IPS-11a (cell line): ENCODE measurements around the gene ZSCAN5A.
A peak's percentile ranks its signal among the peaks of the same experiment; 100 is the strongest.
"Not testable (repeated sequence)": the region's sequence is repeated elsewhere in the genome, so short reads cannot be mapped to it uniquely, and the experiment has no call there.

Experiments used
- H3K4me3 ChIP-seq: one replicate; pipeline ENCODE4 v1.5.1; 2013; ENCODE audit warnings: low read depth, low read length, control low read depth

ZSCAN5A gene

DNA sequence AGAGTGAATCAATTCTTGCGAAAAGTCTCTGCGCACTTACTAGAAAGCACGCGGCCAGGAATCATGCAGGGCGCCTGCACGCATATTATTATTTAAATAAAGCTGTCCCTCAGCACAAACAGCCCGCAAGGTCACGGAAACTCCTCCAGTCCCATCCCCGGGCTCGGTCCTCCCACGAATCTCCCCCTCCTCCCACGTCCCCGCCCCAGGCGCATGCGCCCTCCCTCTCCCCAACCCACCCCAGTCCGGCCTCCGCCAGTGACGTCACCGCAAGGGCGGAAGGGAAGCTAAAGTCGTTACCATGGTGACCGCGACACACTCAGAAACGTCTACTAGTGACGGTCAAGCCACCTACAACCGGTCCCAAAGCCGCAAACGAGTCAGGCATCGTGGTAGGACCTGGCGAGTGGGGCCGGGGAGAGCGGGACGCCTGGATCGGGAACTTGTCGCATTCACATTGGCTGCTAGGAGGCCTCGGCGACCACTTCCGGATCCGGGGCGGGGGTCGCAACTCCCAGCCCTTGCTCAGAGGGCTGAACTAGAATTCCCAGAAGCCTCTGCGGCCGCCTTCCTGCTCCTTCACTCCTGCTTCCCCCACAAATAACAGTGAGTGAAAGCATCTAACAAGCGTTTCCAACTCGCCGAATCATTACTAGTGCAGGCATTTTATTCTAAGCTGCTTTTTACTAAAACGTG, at the start of gene ZSCAN5A:
TSS of gene ZSCAN5A (minus strand) at position 459 of the 696 bp plus-strand sequence. CDS start 89,793 bp downstream, outside the sequence.
- peak within 1 kb of the TSS; percentile 91 for H3K4me3 ChIP-seq

DNA sequence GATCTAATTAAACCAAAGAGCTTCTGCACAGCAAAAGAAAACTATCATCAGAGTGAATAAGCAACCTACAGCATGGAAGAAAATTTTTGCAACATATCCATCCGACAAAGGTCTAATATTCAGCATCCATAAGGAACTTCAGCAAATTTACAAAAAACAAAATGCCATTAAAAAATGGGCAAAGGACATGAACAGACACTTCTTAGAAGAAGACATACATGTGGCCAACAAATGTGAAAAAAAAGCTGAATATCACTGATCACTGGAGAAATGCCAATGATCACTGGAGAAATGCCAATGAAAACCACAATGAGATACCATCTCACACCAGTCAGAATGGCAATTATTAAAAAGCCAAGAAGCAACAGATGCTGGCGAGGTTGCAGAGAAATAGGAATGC, 46.2 kb upstream of the ZSCAN5A start:
- no peak overlapping the region for H3K4me3 ChIP-seq

- H3K4me3 ChIP-seq: no peak overlapping the region
Measured at GRCh38 chr19:56356944-56357343, 42.3 kb upstream of the ZSCAN5A start.

DNA sequence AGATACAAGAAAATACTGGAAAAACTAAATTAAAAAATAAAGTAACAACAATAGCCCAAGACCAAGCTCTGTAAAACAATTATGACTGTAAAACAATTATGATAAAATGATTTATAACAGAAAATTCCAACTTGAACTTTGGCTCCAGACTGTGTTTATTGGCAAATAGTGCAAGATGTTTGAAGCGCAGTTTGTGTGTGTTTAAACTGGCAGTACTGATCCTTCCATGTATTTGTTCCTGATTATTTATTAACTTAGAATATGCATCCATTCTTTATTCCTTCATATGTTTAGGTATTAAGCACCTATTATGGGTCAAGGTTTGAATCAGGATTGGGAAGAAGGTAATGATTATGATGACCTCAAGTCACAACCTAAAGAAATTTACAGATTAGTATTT, 40.9 kb upstream of the ZSCAN5A start:
- H3K4me3 ChIP-seq: no peak overlapping the region

DNA sequence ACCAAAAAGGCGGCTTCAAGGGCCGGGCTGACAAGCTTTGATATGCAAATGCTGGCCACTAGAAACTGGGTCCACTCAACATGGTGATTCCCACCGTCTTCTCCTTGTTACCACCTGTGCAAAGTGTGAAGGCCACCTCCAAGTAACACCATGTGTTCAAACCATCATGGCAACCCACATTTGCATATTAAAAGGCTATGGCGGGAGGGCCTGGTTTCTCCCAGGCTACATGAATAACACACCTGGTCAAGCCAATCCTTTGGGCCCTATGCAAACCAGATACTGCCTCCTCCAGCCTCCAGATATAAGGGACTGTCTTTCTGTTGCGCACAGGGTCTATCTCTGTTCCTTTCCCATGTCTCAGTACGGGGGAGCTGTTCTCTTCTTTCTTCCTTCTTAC, 36.6 kb upstream of the ZSCAN5A start:
- H3K4me3 ChIP-seq: no peak overlapping the region

DNA sequence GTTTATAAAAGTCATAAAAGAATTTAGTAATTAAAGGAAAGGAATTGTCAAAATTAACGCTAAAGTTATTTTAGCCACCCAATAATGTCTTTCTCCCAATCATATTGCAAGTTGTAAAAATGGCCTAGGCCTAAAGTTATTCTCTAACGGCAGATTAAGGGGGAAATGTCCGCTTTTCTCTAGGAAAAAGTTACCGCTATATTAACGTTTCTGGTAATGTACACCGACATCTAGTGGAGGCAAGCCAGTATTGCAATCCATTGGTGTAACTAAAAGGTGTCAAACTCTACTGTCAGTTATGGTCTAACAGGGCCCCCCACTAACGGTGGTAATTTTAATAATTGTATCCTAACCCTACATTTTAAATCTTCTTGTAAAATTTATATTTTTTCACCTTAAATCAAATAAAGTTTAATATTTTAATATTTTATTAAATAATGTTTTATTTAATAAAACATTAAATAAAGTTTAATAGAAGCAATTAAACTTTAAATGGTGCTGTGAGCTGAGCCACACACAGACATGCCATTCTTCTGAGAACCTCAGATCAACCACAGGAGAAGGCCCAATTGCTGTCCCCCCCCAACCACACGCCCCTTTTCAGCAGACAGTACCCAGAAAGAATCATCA, 35.9 kb upstream of the ZSCAN5A start:
- no peak overlapping the region for H3K4me3 ChIP-seq

GRCh38 chr19:56348289-56348877, 33.7 kb upstream of the ZSCAN5A start:
- H3K4me3 ChIP-seq: no peak overlapping the region

DNA sequence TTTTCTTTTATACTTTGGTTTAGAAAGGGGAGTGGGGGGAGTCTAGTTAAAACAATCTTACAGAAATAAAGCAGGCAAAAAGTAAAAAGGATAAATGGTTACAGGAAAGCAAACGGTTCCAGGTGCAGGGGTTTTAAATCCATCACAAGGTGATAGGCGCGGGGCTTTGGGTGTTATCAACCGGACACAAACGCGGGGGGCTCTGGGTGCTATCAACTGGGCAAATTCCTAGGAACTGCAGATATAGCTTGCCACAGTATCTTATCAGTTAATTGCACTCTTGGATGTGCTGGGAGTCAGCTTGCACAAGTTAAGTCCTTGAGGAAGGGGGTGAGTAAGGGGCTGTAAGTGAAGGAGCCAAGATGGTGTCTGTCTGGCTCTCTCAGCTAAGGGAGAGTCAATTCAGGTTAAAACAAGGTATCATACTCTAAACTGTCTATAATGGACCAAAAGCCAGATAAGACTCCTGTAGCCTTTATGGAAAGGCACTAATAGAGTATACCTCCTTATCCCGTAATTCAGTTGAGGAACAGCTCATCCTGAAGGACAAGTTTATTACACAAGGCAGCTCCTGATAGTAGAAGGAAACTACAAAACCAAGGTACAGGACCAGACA, 32.6 kb upstream of the ZSCAN5A start:
- H3K4me3 ChIP-seq: no peak overlapping the region

DNA sequence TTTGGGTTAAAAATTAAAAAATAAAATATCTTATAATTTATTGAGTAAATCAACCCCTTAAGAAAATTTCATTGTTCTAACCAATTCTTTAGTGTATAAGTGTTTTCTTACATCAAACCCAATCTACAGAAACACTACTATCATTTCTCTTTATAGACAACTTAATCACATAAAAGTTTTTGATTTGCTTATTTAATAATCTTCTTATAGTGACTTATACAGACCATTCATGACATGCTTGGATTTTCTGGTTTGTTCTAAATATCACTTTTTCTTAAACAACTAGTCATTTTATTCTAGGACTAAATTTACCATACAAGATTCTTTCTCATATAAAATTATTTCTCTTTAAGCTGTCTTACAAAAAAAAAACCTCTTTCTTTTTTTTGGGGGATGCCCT, 27.3 kb upstream of the ZSCAN5A start:
- H3K4me3 ChIP-seq: no peak overlapping the region

DNA sequence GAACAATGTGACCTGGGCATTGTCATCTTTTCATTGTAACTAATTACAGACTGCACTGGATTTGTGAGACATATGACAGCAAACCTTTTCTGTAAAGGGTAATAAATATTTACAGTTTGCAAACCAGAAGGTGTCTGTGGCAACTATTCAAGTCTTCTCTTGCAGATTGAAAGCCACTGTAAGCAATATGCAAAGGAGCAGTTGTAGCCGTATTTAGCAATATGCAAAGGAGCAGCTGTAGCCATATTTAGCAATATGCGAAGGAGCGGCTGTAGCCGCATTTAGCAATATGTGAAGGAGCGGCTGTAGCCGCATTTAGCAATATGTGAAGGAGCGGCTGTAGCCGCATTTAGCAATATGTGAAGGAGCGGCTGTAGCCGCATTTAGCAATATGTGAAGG, 24.4 kb upstream of the ZSCAN5A start:
- not testable (repeated sequence) for H3K4me3 ChIP-seq

GRCh38 chr19:56337077-56337476, 22.4 kb upstream of the ZSCAN5A start:
- H3K4me3 ChIP-seq: not testable (repeated sequence)

GRCh38 chr19:56335371-56335770, 20.7 kb upstream of the ZSCAN5A start:
- H3K4me3 ChIP-seq: not testable (repeated sequence)

- no peak overlapping the region for H3K4me3 ChIP-seq
Measured at GRCh38 chr19:56333506-56333905, 18.9 kb upstream of the ZSCAN5A start.

GRCh38 chr19:56332695-56333094, 18.1 kb upstream of the ZSCAN5A start:
- no peak overlapping the region for H3K4me3 ChIP-seq

DNA sequence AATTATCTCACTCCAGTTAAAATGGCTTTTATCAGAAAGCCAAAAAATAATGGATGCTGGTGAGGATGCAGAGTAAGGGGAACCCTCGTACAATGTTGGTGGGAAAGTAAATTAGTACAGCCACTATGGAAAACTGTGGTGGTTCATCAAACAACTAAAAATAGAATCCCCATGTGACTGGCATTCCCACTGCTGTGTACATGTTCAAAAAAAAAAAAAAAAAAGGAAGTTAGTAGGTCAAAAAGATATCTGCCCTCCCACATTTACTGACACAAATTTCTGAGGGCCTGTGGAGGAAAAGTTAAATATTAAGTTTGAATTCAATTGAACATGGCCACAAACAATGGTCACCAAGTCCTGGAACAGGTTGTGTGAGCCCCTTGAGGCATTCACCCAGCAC, 9.8 kb upstream of the ZSCAN5A start:
- no peak overlapping the region for H3K4me3 ChIP-seq

DNA sequence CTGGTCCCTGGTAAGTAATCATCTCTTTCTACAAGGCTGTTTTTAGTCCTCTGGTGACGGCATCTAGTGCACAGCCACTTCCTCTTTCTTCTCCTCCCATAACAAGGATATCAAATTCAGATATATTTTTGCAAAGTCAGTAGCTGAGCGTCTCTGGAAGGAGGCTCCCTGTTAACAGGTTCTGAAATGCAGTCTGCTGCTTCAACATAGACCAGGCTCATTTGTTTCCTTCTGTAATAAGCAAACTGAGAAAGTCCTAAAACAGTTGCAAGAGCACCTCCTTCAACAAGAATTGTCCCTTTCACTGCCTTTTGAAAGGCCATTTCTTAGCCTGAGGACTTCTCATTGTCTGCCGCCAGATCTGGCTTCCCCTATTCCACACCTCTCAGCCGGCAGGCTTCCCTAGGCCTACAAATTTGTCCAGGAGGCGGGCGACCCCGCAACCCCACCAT, 7.4 kb upstream of the ZSCAN5A start:
- H3K4me3 ChIP-seq: no peak overlapping the region

DNA sequence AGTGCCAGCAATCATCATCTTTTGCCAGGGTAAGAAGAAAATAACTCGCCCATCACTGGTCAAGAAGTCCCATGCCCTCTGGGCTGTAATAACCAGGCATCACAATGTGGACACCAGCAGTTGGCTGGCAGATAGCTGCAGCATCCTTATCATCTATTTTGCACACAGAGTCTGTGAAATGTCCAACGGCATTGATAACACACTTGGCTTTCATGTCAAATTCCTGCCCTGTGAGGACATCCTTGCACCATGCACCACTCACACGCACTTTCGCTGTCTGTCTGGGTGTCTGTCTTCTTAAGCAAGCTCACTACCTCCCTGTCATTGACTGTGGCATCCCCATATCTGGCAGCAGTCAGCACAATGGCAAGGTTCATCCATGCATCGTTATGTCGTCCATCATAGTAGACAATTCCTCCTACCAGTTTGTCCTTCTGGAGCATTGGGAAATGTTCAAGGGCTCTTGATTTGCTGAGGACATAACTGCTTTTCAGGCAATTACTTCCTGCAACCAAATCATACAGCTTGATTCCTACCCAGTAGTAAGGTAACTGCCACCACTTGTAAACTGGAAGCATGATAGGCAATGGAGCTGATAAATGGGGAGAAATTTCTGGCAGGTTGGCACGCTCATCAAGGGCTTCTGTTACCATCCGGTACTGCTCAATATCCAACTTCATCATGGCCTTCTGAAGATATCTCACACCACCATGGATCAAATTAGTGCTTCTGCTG, 6.8 kb upstream of the ZSCAN5A start:
- no peak overlapping the region for H3K4me3 ChIP-seq

GRCh38 chr19:56319991-56320390, 5.4 kb upstream of the ZSCAN5A start:
- H3K4me3 ChIP-seq: no peak overlapping the region

GRCh38 chr19:56317749-56318148, 3.1 kb upstream of the ZSCAN5A start:
- no peak overlapping the region for H3K4me3 ChIP-seq

DNA sequence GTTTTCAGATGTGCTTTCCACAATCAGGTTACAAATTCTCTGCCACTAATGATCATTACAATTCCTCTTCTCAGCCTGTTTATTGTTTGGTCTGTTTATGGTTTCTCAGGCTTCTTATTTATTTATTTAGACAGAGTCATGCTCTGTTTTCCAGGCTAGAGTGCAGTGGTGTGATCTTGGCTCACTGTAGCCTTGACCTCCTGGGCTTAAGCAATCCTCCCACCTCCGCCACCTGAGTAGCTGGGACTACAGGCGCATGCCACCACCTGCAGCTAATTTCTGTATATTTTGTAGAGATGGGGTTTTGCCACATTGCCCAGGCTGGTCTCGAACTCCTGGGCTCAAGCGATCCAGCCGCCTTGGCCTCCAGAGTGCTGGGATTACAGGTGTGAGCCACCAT, 2.1 kb upstream of the ZSCAN5A start:
- H3K4me3 ChIP-seq: no peak overlapping the region
